OCI-LY1 (cell line): ENCODE results near the gene MINK1.

Experiments
- H2AFZ ChIP-seq: fragments of 200-600 bp; sonication (generic), shearing (Covaris generic); 2 replicates; pipeline ENCODE4 v1.6.0; 2014; ENCODE audit warnings: antibody characterized with exemption, mild to moderate bottlenecking, low read length
- H3F3A ChIP-seq: fragments of 200-600 bp; sonication (generic), shearing (Covaris generic); 2 replicates; pipeline ENCODE4 v1.6.0; 2014; ENCODE audit warnings: mild to moderate bottlenecking, antibody characterized with exemption, low read length, moderate library complexity; ENCODE audit not compliant: insufficient read depth
- H3K27ac ChIP-seq: fragments of 200-600 bp; sonication (generic); 2 replicates; pipeline ENCODE4 v1.5.1; 2014; ENCODE audit warnings: low read length, mixed run types, mild to moderate bottlenecking, low read depth; ENCODE audit not compliant: poor library complexity, severe bottlenecking
- H3K27me3 ChIP-seq: fragments of 200-600 bp; sonication (generic); 2 replicates; pipeline ENCODE4 v1.6.0; 2014; ENCODE audit warnings: antibody characterized with exemption, mild to moderate bottlenecking, low read length, moderate library complexity; ENCODE audit not compliant: insufficient read depth
- H3K36me3 ChIP-seq: fragments of 200-600 bp; sonication (generic); 2 replicates; pipeline ENCODE4 v1.6.1; 2014; ENCODE audit warnings: mild to moderate bottlenecking, antibody characterized with exemption, low read length, moderate library complexity, mixed read lengths; ENCODE audit not compliant: insufficient read depth
- H3K4me1 ChIP-seq: fragments of 200-600 bp; sonication (generic); 2 replicates; pipeline ENCODE4 v1.5.1; 2014; ENCODE audit warnings: mild to moderate bottlenecking, low read length, moderate library complexity; ENCODE audit not compliant: insufficient read depth, severe bottlenecking
- H3K4me2 ChIP-seq: fragments of 200-600 bp; sonication (generic), shearing (Covaris generic); 2 replicates; pipeline ENCODE4 v1.6.1; 2014; ENCODE audit warnings: low read length
- H3K4me3 ChIP-seq: fragments of 200-600 bp; sonication (generic); 2 replicates; pipeline ENCODE4 v1.5.1; 2014; ENCODE audit warnings: low read length, low read depth, mild to moderate bottlenecking, mixed read lengths; ENCODE audit not compliant: poor library complexity, severe bottlenecking
- H3K79me2 ChIP-seq: fragments of 200-600 bp; shearing (Covaris generic); 2 replicates; pipeline ENCODE4 v1.6.1; 2016; ENCODE audit warnings: mixed run types, low read length, mixed read lengths; ENCODE audit not compliant: insufficient read depth
- H3K9ac ChIP-seq: fragments of 200-600 bp; sonication (generic), shearing (Covaris generic); 2 replicates; pipeline ENCODE4 v1.6.1; 2014; ENCODE audit warnings: mild to moderate bottlenecking, low read length, mixed read lengths
- H3K9me2 ChIP-seq: fragments of 200-600 bp; sonication (generic), shearing (Covaris generic); 2 replicates; pipeline ENCODE4 v1.6.1; 2014; ENCODE audit warnings: low read depth, mild to moderate bottlenecking, low read length, mixed read lengths
- H3K9me3 ChIP-seq: fragments of 200-600 bp; shearing (Covaris generic); 2 replicates; pipeline ENCODE4 v1.6.1; 2014; ENCODE audit warnings: low read length, mixed read lengths
- H4K20me1 ChIP-seq: fragments of 200-600 bp; sonication (generic), shearing (Covaris generic); 2 replicates; pipeline ENCODE4 v1.6.0; 2016; ENCODE audit warnings: mild to moderate bottlenecking, low read length; ENCODE audit not compliant: insufficient read depth
- CTCF ChIP-seq: fragments of 200-600 bp; sonication (generic), shearing (Covaris generic); IDR thresholded peaks from 2 replicates; pipeline ENCODE4 v1.5.1; 2017; ENCODE audit warnings: mild to moderate bottlenecking, antibody characterized with exemption, low read length, moderate library complexity, mixed read lengths
- EZH2 ChIP-seq: fragments of 200-600 bp; sonication (generic), shearing (Covaris generic); IDR thresholded peaks from 2 replicates; pipeline ENCODE4 v1.8.0; 2017; ENCODE audit warnings: borderline replicate concordance, mixed run types, mild to moderate bottlenecking, antibody characterized with exemption, low read length, moderate library complexity, mixed read lengths

MINK1 gene

GRCh38 chr17:4811471-4811870 lies 21.7 kb upstream of the MINK1 start:
- Histone ChIP-seq H3K9ac (no peak overlapping the region), H3K4me2 (no peak overlapping the region), H3K9me2 (no peaks in the 10 kb centered on the region), H3K9me3 (no peaks in the 10 kb centered on the region), H3F3A (no peaks in the 10 kb centered on the region), H3K4me1 (peaks cover 10% of the 10 kb centered on the region), H3K36me3 (no peaks in the 10 kb centered on the region), H2AFZ (no peak overlapping the region), H3K4me3 (no peak overlapping the region), H3K79me2 (no peaks in the 10 kb centered on the region), H3K27ac (no peak overlapping the region), H3K27me3 (no peaks in the 10 kb centered on the region), H4K20me1 (no peaks in the 10 kb centered on the region)
- TF ChIP-seq EZH2, result no peak
- TF ChIP-seq CTCF, result no peak

- H3F3A ChIP-seq, result no peaks in the 10 kb centered on the region
Observed at GRCh38 chr17:4812690-4813089, 20.4 kb upstream of the MINK1 start.

GRCh38 chr17:4815043-4815675 lies 18.0 kb upstream of the MINK1 start:
- H3K36me3 ChIP-seq, result no peaks in the 10 kb centered on the region; the same call in 1 of the 2 replicates
- no peaks in the 10 kb centered on the region for H3K79me2 ChIP-seq
- no peak overlapping the region for H3K4me2 ChIP-seq
- H4K20me1 ChIP-seq, result no peaks in the 10 kb centered on the region
- no peak overlapping the region for H3K9ac ChIP-seq
- H3K27ac ChIP-seq, result no peak overlapping the region
- H3K9me2 ChIP-seq, result no peaks in the 10 kb centered on the region
- no peaks in the 10 kb centered on the region for H3F3A ChIP-seq
- no peak overlapping the region for H3K4me3 ChIP-seq
- H3K4me1 ChIP-seq, result no peaks in the 10 kb centered on the region
- no peak overlapping the region for H2AFZ ChIP-seq
- TF ChIP-seq EZH2 (no peak), CTCF (no peak)
- no peaks in the 10 kb centered on the region for H3K9me3 ChIP-seq
- H3K27me3 ChIP-seq, result no peaks in the 10 kb centered on the region

More at GRCh38 chr17:4812690-4813089, 20.4 kb upstream of the MINK1 start:
- no peaks in the 10 kb centered on the region for H4K20me1 ChIP-seq
- H3K9me2 ChIP-seq, result no peaks in the 10 kb centered on the region
- no peaks in the 10 kb centered on the region; the same call in 1 of the 2 replicates for H3K36me3 ChIP-seq
- no peaks in the 10 kb centered on the region for H3K9me3 ChIP-seq
- H3K79me2 ChIP-seq, result no peaks in the 10 kb centered on the region
- no peak overlapping the region for H3K4me2 ChIP-seq
- no peak overlapping the region for H3K27ac ChIP-seq
- no peak overlapping the region for H3K4me3 ChIP-seq
- H3K27me3 ChIP-seq, result no peaks in the 10 kb centered on the region
- H3K4me1 ChIP-seq, result peaks cover 6% of the 10 kb centered on the region
- TF ChIP-seq CTCF, result no peak
- TF ChIP-seq EZH2, result no peak
- H2AFZ ChIP-seq, result no peak overlapping the region
- H3K9ac ChIP-seq, result no peak overlapping the region
